HepG2 (cell line): ENCODE measurements around the gene MRI1. TPM values are rescaled to one million over a fixed set of nuclear protein-coding genes. Genes with fewer than 3 reads are reported as not detected.

Experiments used
- ARID4A ChIP-seq: sonication (generic); formaldehyde crosslinking; IDR thresholded peaks from 2 replicates; pipeline ENCODE4 v1.5.0; 2020; ENCODE audit warnings: mild to moderate bottlenecking, missing genetic modification reagents, borderline replicate concordance
- HOMEZ ChIP-seq: IDR thresholded peaks from 2 replicates; pipeline ENCODE4 v1.6.1; 2016; ENCODE audit warnings: low read depth
- HOXA5 ChIP-seq: sonication (generic); formaldehyde crosslinking; IDR thresholded peaks from 2 replicates; pipeline ENCODE4 v1.4.0; 2020; ENCODE audit warnings: missing genetic modification reagents
- KLF13 ChIP-seq: sonication (generic); formaldehyde crosslinking; IDR thresholded peaks from 2 replicates; pipeline ENCODE4 v1.4.0; 2020; ENCODE audit warnings: mild to moderate bottlenecking, missing genetic modification reagents
- KLF15 ChIP-seq: sonication (generic); formaldehyde crosslinking; IDR thresholded peaks from 2 replicates; pipeline ENCODE4 v1.8.1; 2023; ENCODE audit warnings: borderline replicate concordance, mild to moderate bottlenecking, inconsistent platforms, missing genetic modification reagents, mixed read lengths
- MATR3 ChIP-seq: sonication (generic); formaldehyde crosslinking; IDR thresholded peaks from 2 replicates; pipeline ENCODE4 v1.4.0; 2020; ENCODE audit warnings: missing genetic modification reagents
- MED13 ChIP-seq: sonication (generic); formaldehyde crosslinking; IDR thresholded peaks from 2 replicates; pipeline ENCODE4 v1.5.0; 2020; ENCODE audit warnings: missing genetic modification reagents
- NCOA2 ChIP-seq: sonication (generic); formaldehyde crosslinking; IDR thresholded peaks from 2 replicates; pipeline ENCODE4 v1.8.0; 2022; ENCODE audit warnings: inconsistent platforms
- NFAT5 ChIP-seq: sonication (generic); formaldehyde crosslinking; IDR thresholded peaks from 2 replicates; pipeline ENCODE4 v1.4.0; 2020; ENCODE audit warnings: missing genetic modification reagents
- SKI ChIP-seq: fragments of 450-650 bp; IDR thresholded peaks from one replicate; pipeline ENCODE4 v1.6.1; 2018; ENCODE audit warnings: mild to moderate bottlenecking; ENCODE audit not compliant: partially characterized antibody
- ZBTB7A ChIP-seq: sonication (generic); formaldehyde crosslinking; IDR thresholded peaks from 2 replicates; pipeline ENCODE4 v1.8.0; 2022; ENCODE audit warnings: mild to moderate bottlenecking, missing genetic modification reagents
- ZNF550 ChIP-seq: sonication (generic); formaldehyde crosslinking; IDR thresholded peaks from 2 replicates; pipeline ENCODE4 v1.4.0; 2020; ENCODE audit warnings: mild to moderate bottlenecking, missing genetic modification reagents, borderline replicate concordance
- ZNF616 ChIP-seq: sonication (generic); formaldehyde crosslinking; IDR thresholded peaks from 2 replicates; pipeline ENCODE4 v1.5.0; 2020; ENCODE audit warnings: low read depth, mild to moderate bottlenecking, missing genetic modification reagents
- ZSCAN5A ChIP-seq: sonication (generic); formaldehyde crosslinking; IDR thresholded peaks from 2 replicates; pipeline ENCODE4 v1.8.0; 2022; ENCODE audit warnings: mild to moderate bottlenecking, missing genetic modification reagents, borderline replicate concordance
- polyA plus RNA-seq, 8 experiments: library from polyadenylated mRNA; depleted of rRNA in 3 of 8; stranded (reverse) in 7 of 8; unstranded in 1 of 8; fragments of >200 nt; fragmentation: Illumina TruSeq in 4 of 8; extraction: Trizol in 4 of 8; gene quantifications; 2 replicates each; pipeline versions ENCODE4 v1.2.1 to v1.2.3, GENCODE V29; 2011 to 2016; ENCODE audit warnings: low read depth in 4 of 8, missing spikeins in 1 of 8, mixed read lengths in 1 of 8; ENCODE audit not compliant: insufficient read depth in 1 of 8
- total RNA-seq, 5 experiments: library from RNA; depleted of rRNA; stranded (reverse); fragments of >200 nt; fragmentation: Illumina TruSeq; extraction: Trizol; gene quantifications; 2 replicates each; pipeline ENCODE4 v1.2.3, GENCODE V29; 2016; ENCODE audit warnings: low read depth in 1 of 5

Gene MRI1
- total and polyA plus RNA-seq, 2 of the 13 experiments (the other 11 are each of a cell fraction or from before 2014, with no cell fraction given): 20.1 to 20.6 TPM

- TF ChIP-seq ZSCAN5A (CRISPR knock-in tag) (no peak), MED13 (CRISPR knock-in tag) (no peak; the same call in 1 of the 2 replicates), NFAT5 (peak; percentile 47; the same call in 1 of the 2 replicates), KLF15 (CRISPR knock-in tag) (no peak; the same call in 1 of the 2 replicates), ARID4A (peak; percentile 91; the same call in 1 of the 2 replicates), HOXA5 (CRISPR knock-in tag) (peak; percentile 85), KLF13 (CRISPR knock-in tag) (no peak), MATR3 (CRISPR knock-in tag) (no peak), SKI (no peak), NCOA2 (peak; percentile 65), ZNF616 (CRISPR knock-in tag) (peak; percentile 42), HOMEZ (CRISPR knock-in tag) (no peak), ZNF550 (CRISPR knock-in tag) (no peak), ZBTB7A (CRISPR knock-in tag) (no peak)
Observed at GRCh38 chr19:13774217-13775191, 10.2 kb downstream of the MRI1 start, which contains the start of gene C19orf53 (continued).
